GM19372 (cell line): ENCODE results near the gene IFNGR2.
"Not testable (repeated sequence)": the region's sequence is repeated elsewhere in the genome, so short reads cannot be mapped to it uniquely, and the experiment has no call there.

ENCODE experiments used
- ATAC-seq: cut with Tn5 transposase; IDR thresholded peaks from one replicate; pipeline ENCODE4 v1.9.1; 2021; ENCODE audit warnings: mild to moderate bottlenecking, low read depth, moderate library complexity; ENCODE audit not compliant: unreplicated experiment

Gene IFNGR2

DNA sequence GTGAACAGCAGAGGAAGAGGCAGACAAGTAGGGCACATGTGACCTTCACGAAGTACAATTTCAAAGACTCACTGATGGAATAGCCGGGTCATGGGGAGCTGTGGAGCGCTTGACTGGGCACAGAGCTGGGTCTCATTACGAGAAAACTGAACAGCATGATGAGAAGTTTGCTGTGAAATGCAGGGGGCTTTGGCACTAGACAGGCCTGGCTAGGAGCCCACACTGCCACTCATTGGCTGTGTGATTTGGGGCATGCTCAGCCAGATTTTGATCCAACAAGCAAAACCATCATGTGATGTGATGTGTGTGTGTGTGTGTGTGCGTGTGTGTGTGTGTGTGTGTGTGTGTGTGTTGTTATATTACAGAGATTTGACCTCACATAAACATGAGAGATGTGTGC, 4.9 kb upstream of the IFNGR2 start:
- no peak for ATAC-seq

DNA sequence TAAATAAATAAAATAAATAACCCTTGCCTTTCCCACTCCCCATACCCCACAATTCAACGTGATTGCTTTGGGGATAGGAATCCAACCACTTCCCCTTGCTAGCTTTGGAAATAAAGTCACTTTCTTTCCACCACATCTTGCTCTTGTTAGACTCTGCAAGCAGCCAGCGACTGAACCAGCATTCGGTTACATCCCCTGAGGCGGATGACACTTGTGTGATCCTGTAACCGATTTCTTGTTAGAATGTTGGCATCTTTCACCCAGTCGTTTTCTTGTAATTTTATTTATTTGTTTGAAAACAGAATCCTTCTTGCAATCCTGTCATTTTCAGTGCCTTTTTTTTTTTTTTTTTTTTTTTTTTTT, 1.6 kb upstream of the IFNGR2 start:
- ATAC-seq = no peak

DNA sequence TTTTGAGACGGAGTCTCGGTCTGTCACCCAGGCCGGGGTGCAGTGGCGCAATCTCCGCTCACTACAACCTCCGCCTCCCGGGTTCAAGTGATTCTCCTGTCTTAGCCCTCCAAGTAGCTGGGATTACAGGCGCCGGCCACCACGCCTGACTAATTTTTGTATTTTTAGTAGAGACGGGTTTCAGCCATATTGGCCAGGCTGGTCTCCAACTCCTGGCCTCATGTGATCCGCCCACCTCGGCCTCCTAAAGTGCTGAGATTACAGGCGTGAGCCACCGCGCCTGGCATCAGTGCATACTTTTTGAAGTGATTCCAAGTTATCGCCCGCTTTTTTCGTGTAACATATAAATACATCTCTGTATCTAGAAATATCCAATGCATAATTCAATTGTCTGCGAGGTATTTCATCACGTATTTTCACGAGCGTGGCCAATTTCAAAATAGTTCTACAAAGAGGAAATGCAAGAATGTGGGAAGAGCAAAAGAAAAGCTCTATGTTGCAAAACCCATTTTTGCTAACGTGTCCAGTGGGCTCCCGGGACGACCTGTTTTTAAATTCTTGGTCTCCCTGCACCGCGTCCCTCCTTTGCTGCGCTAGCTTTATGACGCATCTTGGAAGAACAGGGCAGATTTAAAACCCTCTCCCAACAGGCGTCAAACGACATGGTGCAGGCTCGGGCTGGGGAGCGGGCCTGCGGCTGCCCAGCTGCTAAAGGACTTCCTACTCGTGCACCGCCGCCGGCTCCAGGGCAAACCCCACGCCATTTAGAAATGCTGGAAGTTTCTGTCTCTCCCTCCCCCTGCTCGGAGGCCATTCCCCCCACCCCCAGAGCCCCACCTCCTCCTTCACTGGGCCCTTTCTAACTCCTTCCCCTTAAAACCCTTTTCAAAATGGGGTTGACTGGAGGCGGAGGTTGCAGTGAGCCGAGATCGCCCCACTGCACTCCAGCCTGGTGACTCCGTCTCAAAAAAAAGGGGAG, 923 bp upstream of the IFNGR2 start:
- no peak for ATAC-seq

DNA sequence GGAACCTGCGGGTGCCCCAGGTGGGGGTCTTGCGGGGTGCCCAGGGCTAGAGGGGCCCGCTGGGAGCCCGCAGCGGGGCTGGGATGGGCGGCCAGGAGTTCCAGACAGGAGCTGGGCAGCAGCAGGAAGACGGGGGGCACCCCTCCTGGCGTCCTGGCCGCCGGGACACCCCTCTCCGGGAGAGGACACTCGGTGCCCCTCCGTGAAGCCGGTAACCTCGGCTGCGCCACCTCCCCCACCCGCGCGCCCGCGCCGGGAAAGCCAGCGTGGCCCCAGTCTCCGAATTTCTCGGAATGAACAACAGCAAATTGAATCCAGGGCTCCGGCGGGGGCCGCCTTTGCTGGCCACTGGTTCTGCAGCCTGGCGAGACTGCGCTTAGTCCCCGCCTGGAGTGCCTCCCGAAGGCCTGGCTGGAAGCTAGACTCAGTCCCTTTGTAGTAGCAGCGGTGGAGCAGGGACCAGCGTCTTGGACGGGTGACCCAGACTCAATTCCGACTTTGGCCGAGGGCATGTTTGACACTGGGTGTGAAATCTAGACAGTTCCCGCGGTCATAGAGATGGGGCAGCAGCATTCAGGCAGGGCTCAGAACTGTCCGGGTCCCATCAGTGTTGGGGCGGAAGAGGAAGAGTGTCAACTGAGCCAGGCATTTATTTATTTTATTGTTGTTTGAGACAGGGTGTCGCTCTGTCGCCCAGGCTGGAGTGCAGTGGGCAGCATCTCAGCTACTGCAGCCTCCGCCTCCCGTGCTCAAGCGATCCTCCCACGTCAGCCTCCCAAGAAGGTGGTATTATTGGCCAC, 773 bp downstream of the IFNGR2 start:
- ATAC-seq = no peak

DNA sequence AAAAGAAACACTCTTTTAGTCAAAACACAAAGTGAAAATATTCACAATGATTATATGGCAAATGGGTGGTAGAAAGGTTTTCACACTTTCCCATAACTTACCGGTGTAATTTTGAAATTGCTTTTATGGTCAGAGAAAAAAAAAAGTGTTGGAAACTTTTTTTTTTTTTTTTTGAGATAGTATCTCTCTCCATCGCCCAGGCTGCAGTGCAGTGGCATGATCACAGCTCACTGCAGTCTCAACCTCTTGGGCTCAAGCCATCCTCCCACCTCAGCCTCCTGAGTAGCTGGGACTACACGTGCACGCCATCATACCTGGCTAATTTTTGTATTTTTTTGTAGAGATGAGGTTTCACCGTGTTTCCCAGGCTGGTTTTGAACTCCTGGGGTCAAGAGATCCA, 3.3 kb downstream of the IFNGR2 start:
- no peak for ATAC-seq

DNA sequence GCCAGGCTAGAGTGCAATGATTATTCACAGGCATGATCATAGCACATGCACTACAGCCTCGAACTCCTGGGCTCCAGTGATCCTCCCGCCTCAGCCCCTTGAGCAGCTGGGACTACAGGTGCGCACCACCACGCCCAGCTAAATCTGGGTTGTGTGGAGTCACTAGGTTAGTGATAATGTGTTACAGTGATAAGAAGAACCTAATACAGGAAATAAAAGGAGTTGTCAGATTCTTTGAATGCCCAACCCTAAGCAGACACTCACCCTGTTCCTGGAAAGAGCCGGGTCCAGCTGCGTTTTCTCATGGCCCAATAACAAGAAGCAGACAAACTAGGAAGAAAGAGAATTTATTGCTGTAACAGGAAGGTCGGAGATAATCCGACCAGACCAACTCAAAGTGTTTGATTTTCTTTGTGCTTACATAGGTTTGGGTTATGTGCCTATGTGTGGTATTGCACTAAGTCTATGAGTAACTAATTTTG, 8.8 kb downstream of the IFNGR2 start:
- no peak for ATAC-seq

DNA sequence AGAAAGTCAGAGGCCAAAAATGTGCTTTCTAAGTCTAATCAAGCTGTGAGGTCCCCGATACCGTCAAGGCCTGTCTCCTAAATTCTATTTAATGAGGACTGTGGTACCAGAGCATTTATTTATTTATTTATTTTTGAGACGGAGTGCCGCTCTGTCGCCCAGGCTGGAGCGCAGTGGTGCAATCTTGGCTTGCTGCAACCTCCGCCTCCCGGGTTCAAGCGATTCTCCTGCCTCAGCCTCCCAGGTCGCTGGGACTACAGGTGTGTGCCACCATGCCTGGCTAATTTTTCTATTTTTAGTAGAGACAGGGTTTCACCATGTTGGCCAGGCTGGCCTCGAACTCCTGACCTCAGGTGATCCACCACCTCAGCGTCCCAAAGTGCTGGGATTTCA, 9.2 kb downstream of the IFNGR2 start:
- not testable (repeated sequence) for ATAC-seq

DNA sequence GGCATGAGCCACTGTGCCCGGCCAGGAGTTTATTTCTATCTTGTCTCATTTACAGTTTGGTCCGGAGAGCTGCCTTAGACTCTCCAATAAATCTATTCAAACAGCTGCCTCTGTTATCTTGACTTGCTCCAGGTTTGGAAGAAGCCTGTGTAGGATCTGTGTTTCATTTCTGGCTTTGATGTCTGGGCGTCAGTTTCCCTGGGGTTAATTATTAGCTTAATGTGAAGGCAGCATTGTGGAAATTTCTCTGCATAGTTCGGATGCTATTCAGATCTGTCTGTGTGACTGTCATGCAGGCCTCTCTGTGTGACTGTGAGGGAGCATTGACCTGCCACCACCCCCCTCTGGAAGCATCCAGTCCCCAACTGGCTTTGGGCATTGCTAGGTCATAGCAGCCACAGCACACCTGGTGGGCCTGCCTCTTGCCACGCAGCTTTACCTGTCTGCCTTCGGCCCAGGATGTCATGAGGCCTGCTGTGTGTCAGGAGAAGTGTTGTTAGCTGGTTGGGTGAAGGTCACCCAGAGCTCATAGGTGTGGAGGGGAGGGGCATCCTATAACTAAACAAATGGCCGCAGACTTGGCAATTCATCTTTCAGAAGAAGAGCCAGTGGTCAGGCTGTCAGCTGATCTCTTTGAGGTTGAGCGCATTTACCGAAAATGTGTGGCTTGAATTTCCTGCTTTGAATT, 9.8 kb downstream of the IFNGR2 start:
- ATAC-seq = no peak

DNA sequence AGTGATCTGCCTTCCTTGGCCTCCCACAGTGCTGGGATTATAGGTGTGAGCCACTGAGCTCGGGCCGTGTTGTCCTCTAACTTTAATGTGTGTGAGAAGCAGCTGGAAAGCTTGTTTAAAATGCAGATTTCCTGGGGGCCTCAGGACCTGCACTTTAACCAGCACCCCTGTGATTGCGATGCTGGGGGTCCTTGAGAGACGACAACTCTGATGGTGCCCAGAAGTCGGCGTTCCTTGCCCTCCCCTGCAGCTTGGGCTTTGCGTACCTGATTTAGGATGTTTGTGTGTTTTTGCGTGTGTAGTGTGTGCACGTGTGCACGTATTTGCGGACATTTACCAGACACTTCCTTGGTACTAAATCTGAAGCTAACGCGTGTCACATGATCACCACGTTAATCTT, 10.9 kb downstream of the IFNGR2 start:
- ATAC-seq = no peak

DNA sequence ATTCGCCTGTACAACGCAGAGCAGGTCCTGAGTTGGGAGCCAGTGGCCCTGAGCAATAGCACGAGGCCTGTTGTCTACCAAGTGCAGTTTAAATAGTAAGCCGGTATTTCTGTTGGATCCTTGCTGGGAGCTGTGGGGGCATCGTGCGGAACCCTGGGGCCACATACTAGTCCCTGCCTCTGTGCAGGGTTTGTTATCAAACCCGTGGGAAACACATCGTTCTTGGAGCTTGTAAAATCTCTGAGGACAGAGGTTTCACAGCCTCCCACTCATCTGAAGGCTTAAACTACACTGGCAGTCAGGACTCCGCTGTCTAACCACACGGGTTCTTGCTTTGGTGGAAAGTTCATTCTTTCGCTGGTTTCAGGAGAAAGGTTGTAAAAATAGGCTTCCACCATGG, 11.7 kb downstream of the IFNGR2 start:
- no peak for ATAC-seq

DNA sequence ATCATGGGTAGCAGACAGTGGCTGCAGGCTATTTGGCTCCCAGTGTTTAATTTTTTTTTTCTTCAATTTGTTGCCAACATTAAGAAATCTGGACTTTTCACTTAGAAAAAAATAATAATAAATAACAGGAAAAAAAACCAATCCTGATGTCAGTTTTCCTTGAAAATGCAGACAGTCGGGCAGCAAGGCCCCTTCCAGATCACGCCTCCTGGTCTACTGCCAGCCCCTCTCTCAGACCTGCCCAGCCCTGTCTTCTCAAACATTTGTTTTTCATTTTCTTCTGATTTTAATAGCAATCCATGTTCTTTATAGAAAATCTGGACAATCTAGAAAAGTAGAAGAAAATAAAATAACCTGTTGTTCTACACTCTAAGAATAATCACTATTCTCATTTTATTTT, 15.5 kb downstream of the IFNGR2 start:
- no peak for ATAC-seq

DNA sequence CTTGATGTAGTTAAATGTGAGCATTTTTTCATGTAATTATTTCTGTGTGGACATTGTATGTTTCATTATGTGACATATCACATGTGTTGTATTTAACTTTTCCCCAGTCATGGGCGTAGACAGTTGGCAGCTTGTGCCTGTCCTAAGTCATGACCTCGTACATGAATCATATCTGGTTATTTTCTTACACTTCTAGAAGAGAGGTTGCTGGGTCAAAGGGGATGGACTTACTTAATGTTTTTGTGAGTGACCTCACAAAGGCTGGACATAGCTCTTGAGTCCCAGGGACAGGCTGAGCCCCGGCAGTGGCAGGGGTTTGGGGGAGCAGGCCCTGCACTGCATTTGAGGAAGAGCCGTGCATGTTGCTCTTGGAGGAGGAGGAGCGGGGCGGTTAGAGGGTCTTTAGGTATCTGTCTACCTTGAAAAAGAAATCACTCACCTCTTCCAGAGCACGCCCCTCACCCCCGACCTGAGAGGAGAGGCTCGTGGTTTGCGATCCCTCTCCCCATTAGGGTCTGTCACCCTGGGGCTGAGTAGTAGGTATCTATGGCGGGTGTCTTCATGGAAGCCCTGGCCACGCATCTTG, 16.4 kb downstream of the IFNGR2 start:
- no peak for ATAC-seq

DNA sequence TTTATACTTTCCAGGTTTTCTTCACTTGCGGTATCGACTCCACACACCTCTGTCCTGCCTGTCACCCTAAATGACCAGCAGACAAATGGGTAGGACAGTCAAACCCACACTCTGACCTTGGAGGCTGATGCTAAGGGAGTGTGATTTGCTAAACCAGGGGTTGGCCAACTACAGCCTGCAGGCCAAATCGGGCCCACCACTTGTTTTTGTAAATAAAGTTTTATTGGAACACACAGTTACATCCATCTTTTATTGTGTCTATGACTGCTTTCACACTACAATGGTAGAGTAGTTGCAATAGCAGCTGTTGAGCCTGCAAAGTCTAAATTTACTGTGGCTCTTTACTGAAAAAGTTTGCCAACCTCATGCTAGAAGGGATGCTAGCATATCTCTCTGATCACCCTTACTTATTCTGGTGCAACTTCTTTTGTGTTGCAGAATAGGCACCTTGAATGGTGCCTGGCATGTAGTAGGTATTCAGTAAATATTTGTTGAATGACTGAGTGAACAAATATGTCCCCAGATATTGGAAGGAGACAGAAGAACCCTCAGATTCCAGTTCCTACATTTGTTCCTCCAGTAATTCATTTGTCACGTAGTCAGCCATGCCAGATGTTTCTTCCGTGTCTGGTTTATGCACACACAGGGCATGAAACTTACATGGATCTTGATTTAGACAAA, 18.6 kb downstream of the IFNGR2 start:
- no peak for ATAC-seq

DNA sequence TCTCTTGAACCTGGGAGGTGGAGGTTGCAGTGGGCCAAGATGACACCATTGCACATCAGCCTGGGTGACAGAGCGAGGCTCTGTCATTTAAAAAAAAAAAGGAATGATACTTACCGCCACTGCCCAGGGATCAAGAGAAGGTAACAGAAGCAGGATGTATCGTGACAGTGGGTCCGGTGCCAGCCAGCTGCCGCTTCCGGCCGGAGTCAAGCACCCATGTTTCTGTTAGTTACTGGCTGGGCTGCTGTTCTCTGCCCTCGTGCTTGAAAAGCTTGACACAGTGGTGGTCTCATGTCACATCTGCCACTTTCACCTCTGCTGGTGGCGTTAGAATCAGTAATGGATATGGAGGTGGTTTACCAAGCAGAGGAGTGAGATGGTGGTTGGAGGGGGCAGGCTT, 21.0 kb downstream of the IFNGR2 start:
- no peak for ATAC-seq

DNA sequence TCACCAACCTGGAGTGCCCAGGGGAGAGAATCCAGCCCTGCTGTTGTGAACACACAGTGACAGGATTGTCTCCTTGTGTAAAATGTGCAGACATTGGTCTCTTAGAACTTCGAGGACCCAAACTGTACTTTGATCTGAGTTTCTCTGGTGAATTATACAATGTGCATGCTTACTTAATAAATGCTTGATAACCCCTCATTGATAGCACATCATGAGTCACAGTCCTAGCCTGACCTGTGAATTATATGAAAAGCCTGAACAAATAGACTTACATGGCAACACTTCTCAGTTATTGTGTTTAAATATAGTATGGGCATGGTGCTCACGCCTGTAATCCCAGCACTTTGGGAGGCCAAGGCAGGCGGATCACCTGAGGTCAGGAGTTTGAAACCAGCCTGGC, 22.6 kb downstream of the IFNGR2 start:
- ATAC-seq = no peak

DNA sequence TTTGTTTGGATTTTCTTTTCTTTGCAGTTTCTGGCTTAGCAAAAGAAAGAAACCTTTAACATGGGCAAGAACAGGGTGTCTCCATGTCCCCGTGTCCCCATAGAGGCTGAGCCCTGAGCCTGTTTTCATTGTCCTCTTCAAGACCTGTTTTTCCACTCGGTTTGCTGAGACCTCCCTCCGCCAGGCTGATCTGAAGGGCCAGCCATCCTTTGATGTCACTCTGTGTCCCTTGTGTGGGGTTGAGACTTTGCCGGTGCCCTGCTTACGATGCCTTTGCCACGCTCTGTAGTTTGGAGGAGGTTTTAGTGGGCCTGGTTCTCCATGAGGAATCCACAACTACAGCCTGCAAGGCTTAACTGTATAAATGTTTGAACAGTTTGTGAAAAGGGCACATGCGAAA, 23.8 kb downstream of the IFNGR2 start:
- no peak for ATAC-seq

DNA sequence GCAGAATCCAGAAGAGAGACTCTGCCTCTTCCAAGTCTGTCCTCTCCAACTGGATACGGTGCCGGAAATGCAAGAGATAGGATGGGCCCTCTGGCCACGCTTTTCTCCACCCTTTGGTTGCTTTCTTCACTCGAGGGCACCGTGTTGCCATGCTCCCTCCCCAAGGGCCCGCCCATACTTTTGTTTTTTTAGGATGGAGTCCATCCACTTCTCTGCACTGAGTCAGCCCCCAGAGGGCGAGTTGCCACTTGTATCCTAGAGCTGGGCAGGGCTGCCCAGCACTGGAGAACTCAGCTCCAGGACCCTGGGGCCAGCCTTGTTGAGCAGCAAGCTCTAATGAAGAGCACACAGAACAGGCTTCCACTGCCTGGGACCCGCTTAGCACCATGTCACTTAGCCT, 25.5 kb downstream of the IFNGR2 start:
- ATAC-seq = no peak

DNA sequence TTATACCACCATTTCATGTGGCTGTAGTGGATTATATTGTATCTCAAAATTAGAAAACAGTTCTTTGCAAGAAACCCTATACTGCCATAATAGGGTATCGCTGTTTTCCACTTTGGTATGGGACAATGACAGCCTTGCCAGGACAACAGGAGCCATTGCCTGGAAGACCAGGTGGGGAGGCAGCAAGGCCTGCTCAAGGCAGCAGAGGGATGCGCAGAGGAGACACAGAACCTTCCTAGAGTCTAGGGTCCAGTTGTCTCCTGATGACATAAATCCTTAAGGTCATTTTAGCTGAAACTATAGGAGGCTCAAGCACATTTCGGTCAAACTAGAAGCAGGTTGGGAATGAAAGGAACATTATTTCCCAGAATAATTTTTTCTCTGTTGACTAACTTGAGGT, 27.6 kb downstream of the IFNGR2 start:
- no peak for ATAC-seq

DNA sequence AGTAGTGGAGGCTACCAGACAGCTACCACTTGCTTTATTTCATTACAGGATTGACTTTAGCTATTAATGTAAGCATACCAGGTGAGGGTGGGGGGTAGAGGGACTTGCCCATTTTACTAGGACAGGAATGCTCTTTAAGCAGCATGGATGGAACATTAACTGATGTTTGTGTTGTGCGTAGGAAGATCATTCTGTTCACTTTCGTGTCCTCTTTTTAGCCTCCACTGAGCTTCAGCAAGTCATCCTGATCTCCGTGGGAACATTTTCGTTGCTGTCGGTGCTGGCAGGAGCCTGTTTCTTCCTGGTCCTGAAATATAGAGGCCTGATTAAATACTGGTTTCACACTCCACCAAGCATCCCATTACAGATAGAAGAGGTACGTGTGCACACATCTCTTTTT, 29.3 kb downstream of the IFNGR2 start:
- ATAC-seq = no peak

DNA sequence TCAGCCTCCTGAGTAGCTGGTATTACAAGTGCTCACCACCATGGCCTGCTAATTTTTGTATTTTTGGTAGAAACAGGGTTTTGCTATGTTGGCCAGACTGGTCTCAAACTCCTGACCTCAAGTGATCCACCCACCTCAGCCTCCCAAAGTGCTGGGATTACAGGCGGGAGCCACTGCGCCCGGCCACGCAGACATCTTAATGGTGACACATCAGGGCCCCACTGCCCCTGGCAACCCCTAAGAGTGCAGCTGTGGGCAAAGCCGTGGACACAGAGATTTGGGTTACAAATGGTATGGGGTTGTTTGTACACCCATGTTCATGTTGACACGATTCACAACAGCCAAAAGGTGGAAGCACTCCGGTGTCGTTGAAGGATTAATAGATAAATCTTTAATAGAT, 29.8 kb downstream of the IFNGR2 start:
- no peak for ATAC-seq
